ENCODE results near the gene DGKD.

Gene DGKD

DNA sequence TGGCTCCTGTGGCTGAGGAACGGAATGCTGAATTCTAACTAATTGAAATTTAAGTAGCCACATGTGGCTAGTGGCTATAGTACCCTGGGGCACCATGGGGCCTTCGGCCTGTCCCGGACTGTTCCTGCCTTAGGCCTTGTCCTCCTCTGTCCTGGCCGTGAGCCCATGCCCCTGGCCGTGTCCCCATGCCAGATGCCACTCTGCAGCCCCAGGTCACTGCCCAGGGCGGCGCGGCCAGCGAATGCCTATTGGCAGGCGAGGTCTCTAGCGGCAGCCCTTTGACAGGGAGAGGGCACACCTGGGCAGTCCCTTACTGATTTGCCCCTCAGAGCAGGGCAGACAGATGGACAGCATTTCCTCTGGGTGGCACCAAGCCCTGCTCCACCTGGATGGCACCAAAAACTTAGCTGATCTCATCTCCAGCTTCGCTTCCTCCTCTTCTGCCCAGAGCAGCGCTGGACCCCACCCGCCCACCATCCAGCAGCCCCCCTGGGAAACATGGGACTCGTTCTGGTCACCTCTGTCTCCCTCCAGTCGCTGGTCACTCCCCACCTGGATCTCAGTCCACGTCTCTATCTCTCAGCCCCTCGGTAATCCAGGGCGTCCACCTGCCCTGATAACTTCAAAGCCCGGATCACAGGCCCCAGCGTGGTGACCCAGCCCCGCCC, 1.1 kb upstream of the DGKD start:
- TF ChIP-seq, protein P1, sequence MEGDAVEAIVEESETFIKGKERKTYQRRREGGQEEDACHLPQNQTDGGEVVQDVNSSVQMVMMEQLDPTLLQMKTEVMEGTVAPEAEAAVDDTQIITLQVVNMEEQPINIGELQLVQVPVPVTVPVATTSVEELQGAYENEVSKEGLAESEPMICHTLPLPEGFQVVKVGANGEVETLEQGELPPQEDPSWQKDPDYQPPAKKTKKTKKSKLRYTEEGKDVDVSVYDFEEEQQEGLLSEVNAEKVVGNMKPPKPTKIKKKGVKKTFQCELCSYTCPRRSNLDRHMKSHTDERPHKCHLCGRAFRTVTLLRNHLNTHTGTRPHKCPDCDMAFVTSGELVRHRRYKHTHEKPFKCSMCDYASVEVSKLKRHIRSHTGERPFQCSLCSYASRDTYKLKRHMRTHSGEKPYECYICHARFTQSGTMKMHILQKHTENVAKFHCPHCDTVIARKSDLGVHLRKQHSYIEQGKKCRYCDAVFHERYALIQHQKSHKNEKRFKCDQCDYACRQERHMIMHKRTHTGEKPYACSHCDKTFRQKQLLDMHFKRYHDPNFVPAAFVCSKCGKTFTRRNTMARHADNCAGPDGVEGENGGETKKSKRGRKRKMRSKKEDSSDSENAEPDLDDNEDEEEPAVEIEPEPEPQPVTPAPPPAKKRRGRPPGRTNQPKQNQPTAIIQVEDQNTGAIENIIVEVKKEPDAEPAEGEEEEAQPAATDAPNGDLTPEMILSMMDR (IDR thresholded peaks at IDR 0.05; ENCODE audit: insufficient read depth, low read depth, low read length, missing control alignments) = no peak
- H3K4me3 ChIP-seq (ENCODE audit: low read depth, low read length) = peak overlapping the region; percentile 57

GRCh38 chr2:233354500-233354924, 218 bp downstream of the DGKD start:
- TF ChIP-seq, protein P1 (IDR thresholded peaks at IDR 0.05; ENCODE audit: insufficient read depth, low read depth, low read length, missing control alignments) = no peak
- peak overlapping the region; percentile 72 for H3K4me3 ChIP-seq (ENCODE audit: low read depth, low read length)
- no peak for DNase-seq (ENCODE audit: low read depth)

More for the DNA sequence above, 1.1 kb upstream of the DGKD start:
- no peak for DNase-seq (ENCODE audit: low read depth)

- peak; percentile 27 for DNase-seq (ENCODE audit: low read depth)
- H3K4me3 ChIP-seq (ENCODE audit: low read depth, low read length) = peak overlapping the region; percentile 72
- TF ChIP-seq, protein P1 (IDR thresholded peaks at IDR 0.05; ENCODE audit: insufficient read depth, low read depth, low read length, missing control alignments) = no peak
These were observed 779 bp downstream of the DGKD start for GRCh38 chr2:233354971-233355574.

DNA sequence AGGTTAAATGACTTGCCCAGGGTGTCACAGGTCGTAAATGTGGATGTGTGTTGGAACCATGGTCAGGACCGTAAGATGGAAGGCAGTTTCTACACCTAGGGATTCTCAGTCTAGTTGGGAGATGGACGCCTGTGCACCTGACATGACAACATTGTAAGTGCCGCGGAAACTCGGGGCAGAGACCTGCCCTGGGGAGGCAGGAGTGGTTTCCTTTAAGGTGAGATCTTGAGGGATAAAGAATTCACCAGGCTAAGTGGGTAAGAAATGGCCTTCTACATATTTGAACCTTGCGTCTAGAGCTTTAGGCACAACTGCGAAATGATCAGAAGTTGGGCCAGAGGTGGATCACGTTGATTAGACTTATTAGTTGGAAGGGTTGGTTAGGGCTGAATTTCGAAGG, 1.6 kb downstream of the DGKD start:
- H3K4me3 ChIP-seq (ENCODE audit: low read depth, low read length) = peak overlapping the region; percentile 72
- no peak for DNase-seq (ENCODE audit: low read depth)
- TF ChIP-seq, protein P1 (IDR thresholded peaks at IDR 0.05; ENCODE audit: insufficient read depth, low read depth, low read length, missing control alignments) = no peak

DNA sequence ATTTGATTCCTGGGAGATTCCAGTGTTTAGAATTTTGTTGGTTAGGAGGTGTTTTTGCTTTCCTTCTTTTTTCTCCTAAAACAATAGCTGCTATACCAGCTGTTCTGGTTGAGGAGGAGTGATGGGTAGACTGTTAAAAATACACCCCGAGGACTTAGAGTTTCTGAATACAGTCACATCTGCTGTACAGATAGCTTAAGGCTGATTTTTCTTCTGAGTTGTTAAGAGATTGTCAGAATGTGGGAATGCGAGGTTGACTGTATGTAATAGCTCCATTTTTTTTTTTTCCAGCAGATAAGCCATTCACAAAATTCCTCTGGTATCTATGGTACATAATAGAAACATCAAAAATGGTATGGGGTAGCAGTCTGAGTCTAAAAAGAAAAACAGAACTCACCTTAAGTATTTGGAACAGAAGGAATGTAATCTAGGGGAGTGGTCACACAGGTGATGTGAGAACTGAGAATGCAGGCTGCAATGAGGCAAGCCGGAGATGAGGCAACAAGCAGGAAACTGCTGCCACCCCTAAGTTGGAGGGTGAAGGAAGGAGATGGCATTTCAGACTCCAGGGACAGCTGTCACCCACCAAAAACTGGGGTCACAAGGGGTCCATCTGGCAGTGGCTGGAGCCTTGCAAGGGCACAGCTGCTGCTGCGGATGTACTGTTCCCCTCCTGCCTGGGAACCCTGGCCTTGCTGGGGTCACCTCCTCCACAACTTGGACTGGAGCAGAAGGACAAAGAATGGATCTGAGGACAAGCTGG, 2.4 kb downstream of the DGKD start:
- peak overlapping the region; percentile 72 for H3K4me3 ChIP-seq (ENCODE audit: low read depth, low read length)
- DNase-seq (ENCODE audit: low read depth) = peak; percentile 44
- TF ChIP-seq, protein P1 (IDR thresholded peaks at IDR 0.05; ENCODE audit: insufficient read depth, low read depth, low read length, missing control alignments) = no peak

DNA sequence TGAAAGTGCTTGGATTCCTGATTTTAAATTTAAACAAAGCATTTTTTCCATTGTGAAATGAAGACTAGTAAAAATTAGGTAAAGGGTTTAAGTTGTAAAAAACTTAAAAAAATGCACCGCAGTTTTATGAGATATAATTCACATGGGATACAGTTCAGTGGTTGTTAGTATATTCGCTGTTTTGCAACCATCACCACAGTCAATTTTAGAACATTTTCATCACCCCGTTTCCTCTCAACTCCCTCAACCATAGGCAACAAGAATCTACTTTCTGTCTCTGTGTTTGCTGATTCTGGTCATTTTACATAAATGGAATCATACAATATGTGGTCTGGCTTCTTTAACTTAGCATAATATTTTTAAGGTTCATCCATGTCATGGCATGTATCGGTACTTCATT, 4.0 kb downstream of the DGKD start:
- H3K4me3 ChIP-seq (ENCODE audit: low read depth, low read length) = peak overlapping the region; percentile 72
- peak; percentile 46 for DNase-seq (ENCODE audit: low read depth)
- TF ChIP-seq, protein P1 (IDR thresholded peaks at IDR 0.05; ENCODE audit: insufficient read depth, low read depth, low read length, missing control alignments) = no peak
